Iris pigment epithelial cell (primary cell): ENCODE measurements around the gene HOMER1.
A peak's percentile ranks its signal among the peaks of the same experiment; 100 is the strongest.

Experiments used
- DNase-seq: peaks from one replicate; pipeline ENCODE4 v3.0.0-alpha.2; 2011; ENCODE audit warnings: low read depth

HOMER1 gene

DNA sequence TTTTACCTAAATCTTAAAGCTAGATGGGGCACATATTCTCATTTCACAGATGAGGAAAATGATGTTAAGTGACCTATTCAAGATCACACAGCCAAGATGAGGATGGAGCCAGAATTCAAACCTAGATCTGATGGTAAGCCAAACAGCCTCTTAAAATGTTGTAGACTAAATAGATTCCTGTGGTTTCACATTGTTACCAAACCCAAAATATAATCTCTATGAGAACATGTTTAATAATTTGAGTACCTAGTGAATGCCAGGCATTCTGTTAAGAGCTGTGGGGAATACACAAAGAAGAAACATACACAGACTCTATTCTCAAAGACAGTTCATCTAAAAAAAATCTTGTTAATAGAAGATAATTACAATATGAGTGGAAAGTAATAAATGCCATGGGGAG is 25.2 kb downstream of the HOMER1 start:
- peak; percentile 64 for DNase-seq

DNA sequence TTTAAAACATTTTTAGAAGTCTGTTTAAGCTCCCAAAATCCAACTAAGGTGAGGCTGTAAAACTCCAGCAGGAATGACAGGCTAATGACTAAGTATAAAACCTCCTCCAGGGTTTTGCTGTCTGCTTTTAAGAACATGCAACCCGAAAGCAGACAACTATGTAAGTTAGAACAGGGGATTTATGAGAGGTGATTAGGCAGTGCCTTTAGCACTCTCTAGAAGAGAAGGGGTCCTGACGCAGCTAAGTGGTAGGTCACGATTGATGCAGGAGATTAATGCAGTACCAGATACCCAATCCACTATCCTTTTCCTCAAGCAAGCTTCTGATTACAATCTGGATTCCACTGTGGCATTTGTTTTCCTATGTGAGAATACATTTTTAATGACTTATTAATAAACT is 25.9 kb downstream of the HOMER1 start:
- no peak for DNase-seq

DNA sequence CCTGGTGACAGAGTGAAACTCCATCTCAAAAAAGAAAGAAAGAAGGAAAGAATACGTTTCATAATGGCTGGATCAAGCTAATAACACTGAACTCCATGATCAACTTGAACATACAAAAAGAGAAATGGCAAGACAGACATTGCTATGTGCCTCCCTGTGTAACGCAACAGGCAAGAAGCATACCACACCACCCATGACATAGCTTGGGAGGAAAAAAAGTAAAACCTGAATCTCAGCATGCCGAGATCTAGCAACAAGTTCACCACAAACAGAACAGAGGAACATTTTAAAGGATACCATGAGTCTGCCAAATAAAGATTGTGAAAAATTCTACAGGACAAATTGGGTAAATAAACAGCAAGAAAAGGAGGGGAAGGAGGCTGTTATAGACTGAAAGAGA is 26.7 kb downstream of the HOMER1 start:
- no peak for DNase-seq

DNA sequence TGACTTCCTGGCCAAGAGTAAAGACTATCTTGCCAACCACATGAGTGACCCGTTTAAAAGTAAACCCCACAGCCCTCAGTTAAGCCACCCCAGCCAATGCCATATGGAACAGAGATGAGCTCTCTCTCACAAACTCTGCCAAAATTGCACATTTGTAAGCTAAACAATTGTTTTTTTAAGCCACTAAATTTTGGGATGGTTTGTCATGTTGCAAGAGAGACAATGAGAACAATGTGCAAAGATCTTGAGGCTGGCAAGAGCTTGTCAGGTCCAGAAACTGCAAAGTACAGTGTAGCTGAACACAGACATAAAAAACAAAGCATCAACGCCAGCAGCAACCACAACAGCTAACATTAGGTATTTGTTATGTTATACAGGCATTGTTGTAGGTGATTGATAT is 27.8 kb downstream of the HOMER1 start:
- no peak for DNase-seq

DNA sequence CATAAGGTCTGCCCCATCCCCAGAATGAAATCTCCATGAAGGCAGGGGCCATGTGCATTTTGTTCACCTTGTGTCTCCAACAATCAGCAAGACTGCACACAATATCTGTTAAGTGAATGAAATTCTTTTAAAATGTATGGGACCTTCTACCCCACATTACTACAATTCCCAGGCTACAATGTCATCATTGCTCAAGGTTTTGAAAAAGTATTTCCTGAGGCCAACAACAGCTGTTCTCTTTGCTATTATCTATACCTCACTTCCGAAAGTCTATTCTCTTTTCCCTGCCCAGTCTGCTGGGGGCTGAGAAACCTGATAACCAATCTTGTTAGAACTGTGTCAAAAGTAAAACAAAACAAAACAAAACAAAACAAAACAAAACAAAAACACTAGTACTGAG is 29.2 kb downstream of the HOMER1 start:
- peak; percentile 67 for DNase-seq

- no peak for DNase-seq
Observed at GRCh38 chr5:79481574-79481973, 32.4 kb downstream of the HOMER1 start.

DNA sequence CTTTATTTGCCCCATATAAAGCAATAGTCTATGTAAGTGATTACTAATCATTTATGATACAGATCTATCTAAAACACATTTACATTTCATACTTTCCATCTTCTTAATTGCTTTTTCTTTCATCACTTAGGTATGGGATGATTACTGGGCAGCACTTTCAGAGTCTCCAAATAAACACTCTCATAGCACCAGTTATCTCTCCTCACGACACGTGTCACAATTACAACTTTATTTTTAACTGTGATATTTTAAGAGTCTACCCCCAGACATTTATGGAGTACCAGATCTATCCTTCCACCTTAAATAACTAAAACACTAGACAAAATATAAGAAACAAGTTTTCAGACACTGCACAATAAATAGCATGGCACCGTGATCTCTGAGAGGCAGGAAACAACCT is 32.9 kb downstream of the HOMER1 start:
- no peak for DNase-seq

DNA sequence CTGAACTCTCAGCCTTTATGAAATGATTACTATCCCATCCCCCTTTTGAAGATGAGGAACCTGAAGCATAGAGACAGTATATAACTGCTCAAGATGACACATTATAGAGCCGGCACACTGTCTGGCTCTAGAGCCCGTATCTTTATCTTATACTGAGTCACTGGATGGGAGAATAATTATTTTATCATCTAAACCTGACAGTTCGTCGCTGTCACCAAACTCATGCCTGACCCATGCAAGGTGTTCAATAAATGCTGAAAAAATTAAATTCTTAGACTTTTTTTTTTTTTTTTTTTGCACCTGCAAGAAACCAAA is 38.8 kb downstream of the HOMER1 start:
- DNase-seq = no peak

GRCh38 chr5:79474367-79475151 is 39.4 kb downstream of the HOMER1 start:
- no peak for DNase-seq

- DNase-seq = no peak
Observed at GRCh38 chr5:79471556-79471955, 42.4 kb downstream of the HOMER1 start.

DNA sequence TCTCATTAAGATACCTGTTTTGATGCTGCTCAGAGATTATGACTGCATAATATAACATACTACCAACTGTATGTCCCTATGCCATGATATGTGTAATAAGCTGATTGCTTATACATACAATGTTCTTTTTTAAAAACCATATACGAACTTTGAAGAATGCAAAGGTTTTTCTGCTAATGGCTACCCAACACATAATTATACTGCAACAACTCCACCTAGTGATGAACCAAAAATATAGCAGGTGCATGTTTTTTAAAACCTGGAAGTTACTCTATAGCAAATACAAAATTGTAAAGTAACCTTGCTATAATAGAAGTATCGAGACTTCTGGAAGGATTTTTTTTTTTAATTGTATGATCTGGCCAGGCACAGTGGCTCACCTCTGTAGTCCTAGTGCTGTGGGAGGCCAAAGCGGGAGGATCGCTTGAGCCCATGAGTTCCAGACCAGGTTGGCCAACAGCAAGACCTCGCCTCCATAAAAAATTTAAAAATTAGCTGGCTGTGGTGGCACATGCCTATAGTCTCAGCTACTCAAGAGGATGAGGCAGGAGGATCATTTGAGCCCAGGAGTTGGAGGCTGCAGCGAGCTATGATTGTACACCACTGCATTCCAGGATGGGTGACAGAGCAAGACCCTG is 49.1 kb downstream of the HOMER1 start:
- peak; percentile 40 for DNase-seq

GRCh38 chr5:79464278-79464677 is 49.7 kb downstream of the HOMER1 start:
- no peak for DNase-seq

GRCh38 chr5:79459626-79460025 is 54.3 kb downstream of the HOMER1 start:
- no peak for DNase-seq

DNA sequence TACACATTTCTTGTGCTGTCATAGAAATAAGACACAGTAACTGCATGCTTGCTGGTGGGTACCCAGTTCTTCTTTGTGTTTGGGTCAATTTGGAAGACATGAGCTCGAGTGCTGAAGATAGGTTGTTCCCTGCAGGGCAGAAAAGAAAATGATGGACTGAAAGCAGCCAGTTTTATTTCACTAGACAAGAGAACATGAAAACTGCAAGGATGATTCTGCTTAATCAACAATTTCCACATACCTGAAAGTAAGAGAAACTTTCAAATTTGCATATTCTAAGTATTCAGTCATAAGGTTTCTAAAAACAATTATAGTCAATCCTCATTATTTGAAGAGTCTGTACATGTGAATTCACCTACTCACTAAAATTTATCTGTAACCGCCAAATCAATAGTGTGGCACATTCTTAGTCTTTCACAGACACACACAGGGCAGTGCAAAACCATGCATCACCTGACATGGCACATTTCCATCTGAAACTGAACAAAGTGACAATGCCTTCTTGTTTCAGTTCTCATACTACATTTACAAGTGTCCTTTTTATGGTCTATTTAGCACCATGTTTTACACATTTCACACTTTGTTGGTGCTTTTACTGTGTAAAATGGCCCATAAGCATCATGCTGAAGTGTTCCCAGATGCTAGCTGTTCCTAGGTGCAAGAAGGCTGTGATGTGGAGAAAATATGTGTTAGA is 56.9 kb downstream of the HOMER1 start:
- no peak for DNase-seq

DNA sequence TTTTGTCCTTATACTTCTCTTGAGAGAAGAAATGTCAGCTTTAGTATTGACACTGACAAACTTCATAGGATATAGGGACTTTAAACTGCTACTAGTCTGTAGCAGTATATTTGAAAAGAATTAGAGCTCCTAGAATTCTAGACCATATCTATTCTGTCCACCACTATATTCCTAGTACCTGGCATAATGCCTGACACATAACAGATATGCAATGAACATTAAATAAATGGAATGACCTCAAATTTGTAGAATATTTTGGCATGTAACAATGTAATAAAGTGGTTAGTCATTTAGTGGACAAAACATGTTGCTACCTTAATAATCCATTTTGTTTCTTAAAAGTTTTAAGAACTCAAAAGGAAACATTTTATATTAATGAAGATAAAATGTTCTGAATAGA is 57.5 kb downstream of the HOMER1 start:
- no peak for DNase-seq

- DNase-seq = no peak
Observed at GRCh38 chr5:79454043-79454442, 59.9 kb downstream of the HOMER1 start.

DNA sequence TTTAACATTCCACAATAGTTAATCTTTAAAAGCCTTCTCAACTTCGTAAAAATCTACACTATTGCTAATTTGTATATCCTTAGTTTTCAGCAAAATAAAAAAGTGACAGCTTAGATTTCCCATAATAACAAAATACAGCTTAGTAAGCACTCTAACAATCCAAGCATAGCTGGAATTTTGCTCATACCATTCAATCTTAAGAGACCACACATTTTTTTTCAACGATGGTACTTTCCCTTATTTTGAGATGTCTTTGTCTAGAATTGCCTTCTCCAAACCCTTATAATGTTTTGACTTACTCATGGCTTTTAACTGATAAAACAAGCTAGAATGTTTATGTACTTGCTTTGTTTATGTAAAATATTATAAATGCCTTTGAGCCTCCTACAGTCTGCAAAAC is 65.6 kb downstream of the HOMER1 start:
- peak; percentile 87 for DNase-seq

DNA sequence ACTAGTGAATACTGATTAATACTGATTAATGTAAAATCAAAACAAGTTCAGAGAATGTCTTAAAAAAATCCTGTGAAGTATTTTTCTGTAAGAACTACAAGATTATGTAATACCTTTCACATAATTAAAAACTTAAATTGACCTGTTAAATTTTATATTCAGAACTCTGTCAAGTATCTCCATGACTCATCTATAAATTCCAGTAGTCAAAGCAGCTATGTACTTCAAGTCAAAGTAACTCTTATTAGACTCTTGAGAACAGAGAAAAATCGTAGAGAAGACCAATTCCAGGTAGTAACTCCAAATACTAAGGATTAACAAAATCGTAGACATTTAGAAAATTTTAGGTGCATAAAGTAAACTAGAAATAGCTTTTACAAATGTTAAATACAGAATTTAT is 77.1 kb downstream of the HOMER1 start:
- peak; percentile 65 for DNase-seq

GRCh38 chr5:79436224-79436623 is 77.7 kb downstream of the HOMER1 start:
- DNase-seq = peak; percentile 87

- no peak for DNase-seq
Observed at GRCh38 chr5:79430196-79430595, 83.7 kb downstream of the HOMER1 start.

DNA sequence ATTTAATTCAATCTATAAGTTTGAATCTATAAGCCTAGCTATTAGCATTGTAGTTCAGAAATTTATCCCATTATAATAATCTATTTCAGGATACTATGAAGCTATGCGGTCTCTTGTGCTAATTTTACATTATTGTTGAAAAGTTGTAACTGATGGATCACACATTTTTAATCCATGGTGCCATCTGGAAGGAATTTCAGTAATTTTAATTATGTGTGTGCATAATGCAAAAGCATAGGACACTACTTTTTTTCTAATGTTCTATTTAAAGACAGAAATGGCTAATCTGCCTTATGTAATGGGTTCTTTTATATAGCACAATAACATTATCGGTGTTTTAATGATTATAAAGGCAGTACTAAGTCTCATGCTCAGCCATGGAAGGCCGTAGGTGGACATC is 90.6 kb downstream of the HOMER1 start:
- no peak for DNase-seq

GRCh38 chr5:79420248-79420647 is 93.7 kb downstream of the HOMER1 start:
- no peak for DNase-seq

- DNase-seq = peak; percentile 30
Observed at GRCh38 chr5:79418276-79418675, 95.7 kb downstream of the HOMER1 start.
